HG02678 (cell line): ENCODE measurements around the gene TSPAN9.

Experiments used
- ATAC-seq: cut with Tn5 transposase; IDR thresholded peaks from one replicate; pipeline ENCODE4 v1.9.1; 2021; ENCODE audit warnings: mild to moderate bottlenecking, moderate library complexity; ENCODE audit not compliant: unreplicated experiment

Gene TSPAN9

GRCh38 chr12:3120701-3121100 lies 43.5 kb downstream of the TSPAN9 start:
- ATAC-seq: no peak

DNA sequence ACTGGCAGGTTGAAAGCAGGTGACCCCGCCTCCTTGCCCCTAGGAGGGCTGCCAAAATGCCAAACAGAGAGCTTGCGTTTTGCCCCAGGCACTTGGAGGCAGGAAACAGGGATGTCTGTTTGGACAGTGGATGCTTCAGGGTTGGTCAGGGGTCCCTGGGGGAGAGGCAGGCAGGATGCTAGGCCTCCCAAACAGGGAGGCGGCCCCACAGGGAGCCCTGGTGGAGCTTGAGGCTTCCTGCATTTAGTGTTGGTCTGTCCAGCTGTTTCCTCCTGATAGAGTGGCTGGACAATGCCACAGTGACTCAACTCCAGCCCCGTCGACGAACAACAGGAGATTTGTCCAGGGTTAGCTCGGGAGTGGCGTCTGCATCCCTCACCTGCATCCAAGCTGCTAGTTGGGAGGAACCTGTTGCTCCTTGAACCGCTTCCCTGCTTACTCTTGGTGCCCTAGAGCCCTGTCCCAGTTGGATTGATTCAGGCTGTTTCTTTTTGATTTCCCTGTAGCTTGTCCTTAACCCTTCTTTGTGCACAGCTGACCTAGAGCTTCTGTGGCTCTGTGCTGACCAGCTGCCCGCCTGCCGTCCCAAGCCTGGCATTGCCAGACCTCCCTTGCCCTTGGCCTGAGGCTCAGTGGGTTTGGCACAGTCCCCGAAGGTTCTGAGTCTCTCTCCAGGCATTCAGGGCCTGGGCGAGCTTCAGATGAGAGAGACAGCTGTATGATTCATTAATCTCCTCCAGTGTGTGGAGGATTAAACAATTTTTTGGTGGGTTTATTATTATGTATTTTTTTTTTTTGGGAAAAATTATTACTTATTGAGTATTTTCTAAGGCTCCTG lies 45.9 kb downstream of the TSPAN9 start:
- no peak for ATAC-seq

DNA sequence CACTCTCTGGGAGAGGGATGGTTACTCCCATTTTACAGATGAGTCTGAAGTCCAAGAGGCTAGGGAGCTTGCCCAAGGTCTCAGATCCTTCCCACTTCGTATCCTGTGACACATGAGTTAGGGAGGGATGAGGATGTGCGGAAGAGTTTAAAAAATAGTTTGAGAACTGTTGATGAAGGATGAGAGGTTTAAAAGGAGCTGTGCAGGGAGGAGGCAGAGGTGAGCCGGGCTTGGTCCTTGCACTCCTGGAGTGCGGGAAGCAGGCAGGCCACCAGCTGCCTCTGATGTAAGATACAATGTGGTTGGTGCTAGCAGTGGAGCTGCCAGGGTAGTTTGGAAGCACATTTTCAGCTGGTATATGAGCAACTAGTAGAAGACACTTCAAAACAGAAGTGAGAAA lies 46.5 kb downstream of the TSPAN9 start:
- ATAC-seq: no peak

DNA sequence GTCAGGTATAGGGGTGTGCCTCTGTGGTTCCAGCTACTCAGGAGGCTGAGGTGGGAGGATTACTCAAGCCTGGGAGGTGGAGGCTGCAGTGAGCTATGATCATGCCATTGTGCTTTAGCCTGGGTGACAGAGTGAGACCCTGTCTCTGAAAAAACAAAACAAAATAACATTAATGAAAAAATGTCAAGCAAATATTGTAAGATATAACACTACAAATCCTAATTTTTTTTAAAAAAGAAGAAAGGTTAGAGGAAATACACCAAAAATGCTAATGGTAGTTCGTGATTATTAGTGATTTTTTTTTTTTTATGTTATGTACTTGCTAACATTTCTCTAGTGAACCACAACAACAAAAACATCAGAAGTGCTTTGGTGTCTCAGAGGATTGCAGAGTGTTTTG lies 47.7 kb downstream of the TSPAN9 start:
- no peak for ATAC-seq

- ATAC-seq: no peak
Measured at GRCh38 chr12:3125674-3126073, 48.5 kb downstream of the TSPAN9 start.

DNA sequence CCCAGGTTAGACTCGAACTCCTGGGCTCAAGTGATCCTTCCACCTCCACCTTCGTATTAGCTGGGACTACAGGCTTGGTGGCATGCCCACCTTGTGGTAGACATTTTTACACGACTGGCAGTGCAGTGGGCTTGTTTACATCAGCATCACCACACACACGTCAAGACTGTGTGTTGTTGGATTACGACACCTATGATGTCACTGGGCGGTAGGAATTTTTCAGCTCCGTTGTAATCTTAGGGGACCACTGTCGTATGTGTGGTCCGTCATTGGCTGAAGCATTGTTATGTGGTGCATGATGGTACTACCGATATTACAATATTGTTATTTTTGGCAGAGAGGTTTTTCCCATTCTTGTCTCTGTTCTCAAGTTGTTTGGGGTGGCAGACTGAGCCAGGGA lies 50.7 kb downstream of the TSPAN9 start:
- no peak for ATAC-seq

DNA sequence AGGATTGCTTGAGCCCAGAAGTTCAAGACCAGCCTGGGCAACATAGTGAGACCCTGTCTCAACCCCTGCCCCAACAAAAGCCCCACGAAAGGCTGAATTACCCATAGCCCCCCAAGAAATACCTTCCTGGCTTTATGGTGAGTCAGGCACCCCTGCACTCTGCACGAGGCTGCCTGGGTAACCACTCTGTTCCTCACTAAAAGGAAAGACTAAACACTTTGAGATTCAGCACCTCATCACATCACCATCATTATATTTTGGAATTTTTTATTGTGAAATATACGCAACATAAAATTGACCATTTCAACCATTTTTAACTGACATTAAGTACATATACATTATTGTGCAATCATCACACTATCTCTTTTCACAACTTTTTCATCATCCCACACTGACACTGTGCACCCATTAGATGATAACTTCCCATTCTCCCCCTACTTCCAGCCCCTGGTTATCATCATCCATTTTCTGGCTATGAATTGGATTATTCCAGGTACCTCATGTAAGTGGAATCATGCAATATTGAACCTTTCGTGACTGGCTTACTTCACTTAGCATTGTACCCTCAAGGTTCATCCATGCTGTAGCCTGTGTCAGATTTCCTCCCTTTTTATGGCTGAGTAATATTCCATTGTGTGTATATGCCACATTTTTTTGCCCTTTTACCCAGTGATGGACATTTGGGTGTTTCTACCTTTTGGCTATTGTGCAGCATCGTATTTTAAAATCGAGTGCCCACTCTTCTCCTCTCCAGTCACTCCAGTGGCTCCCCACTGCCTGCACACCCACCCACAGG lies 51.5 kb downstream of the TSPAN9 start:
- ATAC-seq: no peak

GRCh38 chr12:3129301-3130056 lies 52.3 kb downstream of the TSPAN9 start:
- ATAC-seq: no peak

DNA sequence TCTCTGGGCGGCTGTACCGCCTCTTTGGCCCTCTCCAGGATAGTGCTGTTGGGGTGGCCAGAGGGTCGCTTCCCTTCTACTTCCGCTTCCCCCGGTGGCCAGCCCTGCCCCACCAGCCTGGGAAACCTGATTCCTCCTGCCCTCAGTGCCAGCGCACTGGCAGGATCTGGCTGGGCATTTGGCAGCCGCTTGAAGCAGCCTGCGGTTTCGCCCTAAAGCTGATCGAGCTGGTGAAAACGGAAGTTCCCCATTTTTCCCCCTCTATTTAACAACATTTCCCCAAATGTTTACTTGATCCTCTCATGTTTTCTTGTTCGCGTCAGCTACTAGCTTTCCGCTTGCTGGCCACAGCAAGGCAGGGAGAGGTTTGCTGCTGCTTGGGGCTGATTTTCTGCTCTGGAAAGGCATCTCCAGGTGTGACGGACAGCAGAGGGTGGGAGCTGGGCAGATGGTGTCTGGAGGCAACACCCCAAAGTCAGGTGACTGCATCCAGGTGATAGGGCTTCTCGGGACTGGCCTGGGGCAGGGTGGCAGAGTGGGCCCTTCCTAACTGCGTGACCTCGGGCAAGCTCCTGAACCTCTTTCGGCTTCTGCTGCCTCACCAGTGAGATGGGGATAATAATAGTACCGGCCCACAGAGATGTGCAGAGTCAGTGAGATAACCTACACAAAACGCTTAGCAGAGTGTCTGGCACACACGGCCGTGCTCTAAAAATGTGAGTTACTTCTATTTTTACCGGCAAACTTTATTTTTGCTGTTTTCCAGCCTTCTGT lies 53.1 kb downstream of the TSPAN9 start:
- ATAC-seq: no peak

GRCh38 chr12:3131129-3131528 lies 54.0 kb downstream of the TSPAN9 start:
- no peak for ATAC-seq

DNA sequence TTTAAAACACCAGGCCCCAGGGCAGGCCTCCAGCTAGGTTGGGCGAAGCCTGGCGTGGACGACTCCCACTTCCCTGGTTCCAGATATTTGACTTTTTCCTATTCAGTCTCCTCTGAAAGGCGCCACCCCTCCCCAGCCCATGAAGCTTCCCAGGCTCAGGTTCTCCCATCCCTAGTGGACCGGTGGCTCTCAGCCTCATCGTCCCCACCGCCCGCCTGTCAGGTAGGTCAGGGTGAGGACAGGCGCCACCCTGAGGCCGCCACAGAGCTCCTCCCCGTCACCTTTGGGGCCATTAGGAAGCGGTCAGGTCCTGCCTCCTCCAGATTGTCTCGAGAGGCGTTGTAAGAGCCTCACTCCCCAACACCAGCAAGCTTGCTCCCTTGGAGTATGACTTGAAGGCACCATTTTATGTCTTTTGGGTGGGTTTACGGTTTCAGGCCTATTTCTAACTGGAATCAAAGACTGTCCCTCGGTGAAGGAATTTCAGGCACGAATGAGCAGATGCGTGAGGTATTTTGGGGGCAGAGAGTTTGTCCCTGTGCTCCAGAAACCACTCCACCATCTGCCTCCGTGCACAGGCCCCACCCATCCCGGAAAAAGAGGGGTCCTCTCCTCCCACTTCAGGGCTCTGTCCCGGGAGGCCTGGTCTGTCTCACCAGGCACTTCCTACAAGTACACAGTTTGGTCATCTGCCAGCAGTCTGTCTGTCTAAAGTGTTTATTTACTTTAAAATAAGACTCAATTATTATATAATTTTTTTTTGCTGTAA lies 55.6 kb downstream of the TSPAN9 start:
- no peak for ATAC-seq

- ATAC-seq: no peak
Measured at GRCh38 chr12:3133405-3133783, 56.2 kb downstream of the TSPAN9 start.

GRCh38 chr12:3134126-3134525 lies 56.9 kb downstream of the TSPAN9 start:
- no peak for ATAC-seq

DNA sequence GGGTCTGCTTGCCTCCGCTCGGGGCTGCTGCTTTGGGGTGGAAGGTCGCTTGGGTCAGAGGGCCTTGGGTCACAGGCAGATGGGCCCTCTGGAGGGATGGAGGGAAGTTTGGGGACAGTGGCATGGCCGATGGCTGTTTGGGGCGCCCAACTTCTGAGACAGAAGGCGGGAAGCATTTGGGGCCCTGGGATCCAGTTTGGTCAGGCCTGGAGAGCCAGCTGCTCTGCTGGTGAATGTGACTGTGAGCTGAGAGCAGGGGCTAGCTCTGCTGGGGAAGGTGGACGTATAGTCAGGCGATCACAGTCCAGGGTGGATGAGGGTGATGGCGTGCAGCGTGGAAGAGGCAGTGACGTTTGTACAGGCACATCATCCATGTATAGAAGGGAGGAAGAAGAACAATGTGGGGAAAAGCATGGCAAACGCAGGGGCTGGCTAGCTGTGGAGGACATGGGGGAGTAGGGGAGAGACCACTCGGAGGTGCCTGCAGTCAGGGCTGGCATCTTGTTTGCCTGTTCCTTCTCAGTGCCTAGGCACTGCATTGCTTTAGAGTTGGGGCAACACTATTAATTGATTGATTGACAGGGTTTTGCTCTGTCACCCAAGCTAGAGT lies 57.5 kb downstream of the TSPAN9 start:
- ATAC-seq: no peak

DNA sequence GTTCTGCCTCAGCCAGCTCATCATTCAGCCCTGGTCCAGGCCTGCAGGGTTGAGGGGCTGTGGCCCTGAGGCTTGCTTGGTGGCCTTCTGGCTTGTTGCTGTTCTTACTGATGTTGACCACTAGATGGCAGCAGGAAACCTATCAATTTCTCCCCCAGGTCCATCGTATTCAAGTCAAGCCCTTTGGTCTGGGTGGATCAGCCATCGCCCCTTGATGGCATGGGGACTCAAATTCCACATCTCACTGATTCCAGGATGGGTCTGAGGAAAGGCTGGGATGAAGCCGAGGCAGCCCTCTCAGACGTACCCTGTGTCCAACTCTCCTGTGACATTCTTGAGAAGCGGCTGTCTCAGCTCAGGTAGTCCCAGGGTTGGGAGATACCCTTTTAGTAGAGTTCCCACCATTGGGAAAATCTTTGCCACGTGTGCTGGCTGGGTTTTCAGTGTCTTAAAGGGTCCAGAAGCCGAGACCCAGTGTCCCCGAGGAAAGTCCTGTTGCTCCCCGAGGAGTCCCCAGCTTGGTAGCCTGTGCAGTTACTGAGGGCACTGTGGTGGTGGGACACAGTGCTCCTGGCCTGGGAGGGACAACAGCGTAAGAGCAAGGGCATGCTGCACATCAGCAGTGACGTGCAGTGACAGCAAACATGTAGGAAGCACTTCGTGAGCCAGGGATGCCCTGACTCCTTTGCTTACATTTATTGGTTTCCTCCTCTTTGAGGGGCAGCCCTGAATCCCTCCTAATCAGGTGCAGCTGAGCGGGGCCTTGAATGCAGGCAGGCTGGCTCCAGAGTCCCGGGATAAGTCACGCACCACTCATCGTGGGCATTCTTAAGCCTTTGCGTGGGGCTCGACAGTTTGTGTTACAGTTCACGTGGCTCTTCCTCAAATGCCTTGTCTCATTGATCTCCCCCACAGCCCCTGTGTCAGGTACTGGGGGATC lies 58.6 kb downstream of the TSPAN9 start:
- no peak for ATAC-seq

DNA sequence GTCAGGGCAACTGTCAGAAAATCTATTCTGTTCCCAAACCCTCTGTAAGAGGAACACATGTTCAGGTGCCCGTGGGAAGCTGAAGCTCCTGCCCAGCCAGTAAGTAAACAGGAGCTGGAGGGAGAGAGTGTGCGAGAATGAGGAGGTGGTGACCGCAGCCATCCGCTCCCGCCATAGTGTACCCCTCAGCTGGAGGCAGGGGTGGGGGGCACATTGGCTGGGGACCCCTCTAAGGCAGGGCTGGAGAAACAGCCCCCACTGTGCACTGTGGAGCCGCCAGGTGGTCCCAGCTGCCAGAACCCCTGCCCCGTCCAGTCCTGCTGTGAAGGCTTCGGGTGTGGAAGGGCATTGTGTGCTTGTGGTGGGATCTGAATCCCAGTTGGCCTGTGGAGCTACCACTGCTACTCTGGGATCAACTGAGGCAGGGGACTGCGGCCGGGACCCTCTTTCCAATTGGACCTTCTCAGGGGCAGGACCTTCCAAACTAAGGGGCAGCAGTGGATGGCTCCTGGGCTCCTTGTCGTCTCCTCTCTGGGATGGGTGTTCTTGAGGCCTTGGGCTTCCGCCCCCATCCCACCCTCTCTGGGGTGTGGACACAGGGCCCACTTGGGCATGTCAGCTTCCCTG lies 59.6 kb downstream of the TSPAN9 start:
- no peak for ATAC-seq

DNA sequence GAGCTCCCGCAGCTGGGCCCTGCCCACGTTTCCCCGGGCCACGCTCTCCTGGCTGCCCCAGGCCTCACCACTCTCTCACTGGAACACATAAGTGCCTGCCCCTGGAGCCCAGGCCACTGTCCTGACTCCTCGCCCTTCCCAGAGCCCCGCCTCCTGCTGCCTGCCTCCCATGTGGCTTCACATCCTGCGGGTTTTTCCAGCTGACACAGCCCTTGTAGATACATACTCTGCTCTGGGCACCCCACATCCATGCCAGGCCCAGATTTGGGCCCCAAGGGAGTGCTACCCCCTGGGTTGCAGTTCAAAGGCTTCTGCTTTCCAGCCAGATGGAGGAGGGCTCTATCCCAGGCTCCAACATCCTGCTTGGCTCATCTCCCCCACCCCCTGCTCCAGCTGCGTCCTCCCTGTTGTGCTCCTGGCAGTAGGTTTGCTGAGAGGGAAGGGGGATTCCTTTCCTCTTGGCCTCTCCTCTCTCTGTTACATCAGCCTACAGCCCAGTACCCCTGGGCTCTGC lies 60.1 kb downstream of the TSPAN9 start:
- ATAC-seq: no peak
